Vagina (tissue), 2 donors: ENCODE results near the gene ZNF483. TPM values are rescaled to one million over a fixed set of nuclear protein-coding genes. Genes with fewer than 3 reads are reported as not detected.
"Not testable (repeated sequence)": the region's sequence is repeated elsewhere in the genome, so short reads cannot be mapped to it uniquely, and the experiment has no call there.

Experiments used
- DNase-seq, 2 donors: peaks; one replicate each; pipeline ENCODE4 v3.0.0-alpha.2; 2017; ENCODE audit errors: extremely low spot score in 2 of 2
- H3K27ac ChIP-seq: fragments of 200-600 bp; sonication (generic); one replicate; pipeline ENCODE4 v1.5.1; 2019
- H3K27me3 ChIP-seq: fragments of 200-600 bp; sonication (generic); one replicate; pipeline ENCODE4 v1.5.1; 2019
- H3K36me3 ChIP-seq, 2 donors: fragments of 200-600 bp; sonication (generic); one replicate each; pipeline ENCODE4 v1.5.1; 2017 to 2019
- H3K4me1 ChIP-seq: fragments of 200-600 bp; sonication (generic); one replicate; pipeline ENCODE4 v1.5.1; 2019
- H3K4me3 ChIP-seq, 2 donors: fragments of 200-600 bp; sonication (generic); 1 replicate in 1 of 2; 2 replicates in 1 of 2; pipeline ENCODE4 v1.5.1; 2016 to 2019
- H3K9me3 ChIP-seq: fragments of 200-600 bp; sonication (generic); one replicate; pipeline ENCODE4 v1.5.1; 2019
- POLR2A ChIP-seq, 2 donors: fragments of 450-650 bp; IDR thresholded peaks; one replicate each; pipeline ENCODE4 v1.6.1; 2017; ENCODE audit warnings: antibody characterized with exemption in 2 of 2, mild to moderate bottlenecking in 2 of 2, moderate library complexity in 2 of 2
- POLR2AphosphoS5 ChIP-seq, 2 donors: sonication (generic); formaldehyde crosslinking; IDR thresholded peaks; one replicate each; pipeline ENCODE4 v1.9.0; 2017; ENCODE audit warnings: antibody characterized with exemption in 2 of 2, mild to moderate bottlenecking in 2 of 2, low read depth in 1 of 2; ENCODE audit not compliant: insufficient read depth in 1 of 2
- intact Hi-C: fragments of 100-400 bp; cut with DNase I; formaldehyde crosslinking; loops from one replicate; pipeline ENCODE4 v1.15.1; 2023
- total RNA-seq: library from RNA; depleted of rRNA; stranded (reverse); fragments of >200 nt; gene quantifications from one replicate; pipeline ENCODE4 v1.2.3, GENCODE V29; 2016
- TF ChIP-seq, protein P1 (sequence below), 3 experiments: fragments of 450-650 bp in 2 of 3; fragments of 200-600 bp in 1 of 3; sonication (generic) in 1 of 3; IDR thresholded peaks; one replicate each; pipeline ENCODE4 v1.5.1; 2017 to 2019; ENCODE audit warnings: antibody characterized with exemption in 3 of 3, mild to moderate bottlenecking in 2 of 3, moderate library complexity in 2 of 3

The ZNF483 gene
- total RNA-seq, 1 donor from 2014 or later = 8.8 TPM

DNA sequence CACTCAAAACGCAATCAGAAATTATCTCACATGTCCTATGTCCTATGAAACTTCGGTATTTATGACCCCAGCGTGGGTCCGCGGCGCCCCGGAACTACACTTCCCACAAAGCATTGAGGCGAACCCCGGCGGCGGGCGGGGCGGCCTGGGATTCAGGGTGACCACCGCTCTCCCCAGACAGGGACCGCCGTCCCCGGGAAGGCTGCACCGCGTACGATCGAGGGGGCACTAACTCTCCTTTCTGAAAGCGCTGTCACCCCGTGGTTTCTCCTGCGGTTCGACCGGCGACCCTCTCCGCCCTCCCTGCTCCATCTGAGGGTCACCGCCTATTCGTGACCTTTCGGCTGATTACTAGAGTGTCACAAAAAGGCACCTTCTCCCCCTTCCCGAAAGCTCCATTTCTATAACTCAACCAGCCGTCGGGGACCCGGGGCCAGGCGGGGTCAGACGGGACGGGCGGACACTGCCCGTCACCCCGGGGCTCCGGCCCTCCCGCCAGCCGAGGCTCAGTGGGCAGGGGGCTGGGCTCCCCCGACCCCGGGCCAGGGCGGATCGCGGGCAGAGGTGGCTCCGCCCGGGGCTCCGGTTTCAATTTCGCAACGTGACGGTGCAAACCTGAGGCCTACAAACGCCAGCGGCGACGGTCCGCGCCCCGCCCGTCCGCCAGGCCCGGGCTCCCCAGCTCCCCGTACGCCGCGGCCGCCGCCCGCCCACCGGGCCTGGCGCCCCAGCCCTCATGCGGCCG is 42.1 kb upstream of the ZNF483 start:
- Histone ChIP-seq H3K36me3 (no peaks in the 10 kb centered on the region), H3K9me3 (no peaks in the 10 kb centered on the region), H3K27ac (peak overlapping the region; percentile 96), H3K4me1 (peaks cover 39% of the 10 kb centered on the region), H3K27me3 (no peaks in the 10 kb centered on the region), H3K4me3 (peak overlapping the region; percentile 76 to 87)
- intact Hi-C loops = no loop called here
- TF ChIP-seq POLR2AphosphoS5 (IDR thresholded peaks at IDR 0.05; ENCODE audit: insufficient read depth in 1 of 2, low read depth in 1 of 2) (peak in 1 of 2 donors; percentile 92), POLR2A (IDR thresholded peaks at IDR 0.05) (peak in 1 of 2 donors; percentile 81)
- TF ChIP-seq, protein P1, sequence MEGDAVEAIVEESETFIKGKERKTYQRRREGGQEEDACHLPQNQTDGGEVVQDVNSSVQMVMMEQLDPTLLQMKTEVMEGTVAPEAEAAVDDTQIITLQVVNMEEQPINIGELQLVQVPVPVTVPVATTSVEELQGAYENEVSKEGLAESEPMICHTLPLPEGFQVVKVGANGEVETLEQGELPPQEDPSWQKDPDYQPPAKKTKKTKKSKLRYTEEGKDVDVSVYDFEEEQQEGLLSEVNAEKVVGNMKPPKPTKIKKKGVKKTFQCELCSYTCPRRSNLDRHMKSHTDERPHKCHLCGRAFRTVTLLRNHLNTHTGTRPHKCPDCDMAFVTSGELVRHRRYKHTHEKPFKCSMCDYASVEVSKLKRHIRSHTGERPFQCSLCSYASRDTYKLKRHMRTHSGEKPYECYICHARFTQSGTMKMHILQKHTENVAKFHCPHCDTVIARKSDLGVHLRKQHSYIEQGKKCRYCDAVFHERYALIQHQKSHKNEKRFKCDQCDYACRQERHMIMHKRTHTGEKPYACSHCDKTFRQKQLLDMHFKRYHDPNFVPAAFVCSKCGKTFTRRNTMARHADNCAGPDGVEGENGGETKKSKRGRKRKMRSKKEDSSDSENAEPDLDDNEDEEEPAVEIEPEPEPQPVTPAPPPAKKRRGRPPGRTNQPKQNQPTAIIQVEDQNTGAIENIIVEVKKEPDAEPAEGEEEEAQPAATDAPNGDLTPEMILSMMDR (IDR thresholded peaks at IDR 0.05) = no peak
- DNase-seq = peak in 1 of 2 donors; percentile 88

DNA sequence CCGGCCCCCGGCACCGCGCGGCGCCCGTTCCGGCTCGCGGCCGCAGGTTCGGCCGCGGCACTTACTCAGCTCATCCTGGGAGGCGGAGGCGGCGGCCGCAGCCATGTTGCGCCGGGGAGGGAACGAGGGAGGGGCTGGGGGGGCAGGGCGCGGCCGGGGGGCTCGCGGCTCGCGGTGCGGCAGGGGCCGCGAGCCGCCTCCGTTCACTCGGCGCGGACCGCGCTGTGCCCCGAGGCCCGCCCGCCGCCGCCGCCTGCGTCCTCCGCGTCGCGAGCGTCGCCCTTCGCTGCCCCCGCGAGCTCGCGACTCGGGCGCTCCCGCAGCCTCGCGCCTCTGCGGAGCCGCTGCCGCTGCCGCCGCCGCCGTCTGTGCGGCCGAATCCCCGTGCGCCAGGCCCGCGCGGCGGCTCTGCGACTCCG is 41.5 kb upstream of the ZNF483 start:
- no peaks in the 10 kb centered on the region for H3K27me3 ChIP-seq
- intact Hi-C loops = no loop called here
- no peaks in the 10 kb centered on the region for H3K9me3 ChIP-seq
- peak overlapping the region; percentile 76 to 87 for H3K4me3 ChIP-seq
- peak overlapping the region; percentile 96 for H3K27ac ChIP-seq
- TF ChIP-seq POLR2AphosphoS5 (IDR thresholded peaks at IDR 0.05; ENCODE audit: insufficient read depth in 1 of 2, low read depth in 1 of 2) (no peak), POLR2A (IDR thresholded peaks at IDR 0.05) (peak in 1 of 2 donors; percentile 13)
- TF ChIP-seq, protein P1 (IDR thresholded peaks at IDR 0.05) = no peak
- DNase-seq = no peak
- peaks cover 37% of the 10 kb centered on the region for H3K4me1 ChIP-seq
- no peaks in the 10 kb centered on the region for H3K36me3 ChIP-seq

DNA sequence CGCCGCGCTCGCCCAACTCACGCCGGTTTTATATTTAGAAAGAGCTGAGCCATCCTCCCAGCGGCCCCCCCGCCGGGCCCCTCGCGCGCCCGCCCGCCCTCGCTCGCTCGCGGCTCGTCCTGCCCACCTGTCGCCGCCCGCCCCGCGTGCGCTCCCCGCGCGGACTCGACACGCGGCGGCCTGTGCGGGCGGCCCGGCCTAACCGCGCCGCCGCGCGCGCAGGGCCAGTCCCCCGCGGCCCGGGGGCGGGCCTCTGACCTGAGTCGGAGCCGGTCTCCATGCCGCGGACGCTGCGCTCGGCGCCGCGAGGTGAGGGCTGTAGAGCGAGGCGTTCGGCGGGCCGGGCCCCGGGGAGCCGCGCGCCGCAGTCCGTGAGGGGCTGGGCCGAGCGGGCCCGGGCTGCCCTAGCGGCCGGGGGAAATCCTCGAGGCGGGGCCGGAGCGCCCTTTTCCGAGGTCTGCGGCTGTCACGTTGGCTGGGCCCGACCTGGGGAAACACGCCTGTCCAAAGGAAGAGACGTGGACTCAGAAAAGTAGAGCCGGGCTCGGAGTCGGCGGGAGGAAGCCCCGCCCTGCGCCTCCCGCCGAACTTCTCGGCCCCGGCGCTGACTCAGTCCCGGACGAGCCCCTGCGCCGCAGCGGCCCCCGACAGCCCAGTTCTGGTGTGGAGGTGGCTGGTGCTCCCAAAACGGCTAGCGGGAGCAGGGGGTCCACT is 41.0 kb upstream of the ZNF483 start, which contains the start of gene ECPAS:
Gene ECPAS (minus strand): TSS at position 526 of the 714 bp plus-strand sequence. CDS start 11,465 bp downstream, outside the sequence.
- peak within 1 kb of the TSS; percentile 96 for H3K27ac ChIP-seq
- no peaks in the 10 kb centered on the region for H3K9me3 ChIP-seq
- no peak for DNase-seq
- no peaks in the 10 kb centered on the region for H3K27me3 ChIP-seq
- H3K4me3 ChIP-seq = peak within 1 kb of the TSS; percentile 76 to 87
- H3K4me1 ChIP-seq = peaks cover 31% of the 10 kb centered on the region
- intact Hi-C loops = no loop called here
- H3K36me3 ChIP-seq = no peaks in the 10 kb centered on the region
- TF ChIP-seq, protein P1 (IDR thresholded peaks at IDR 0.05) = no peak
- TF ChIP-seq POLR2A (IDR thresholded peaks at IDR 0.05) (peak in 1 of 2 donors; percentile 18), POLR2AphosphoS5 (IDR thresholded peaks at IDR 0.05; ENCODE audit: insufficient read depth in 1 of 2, low read depth in 1 of 2) (peak in 1 of 2 donors; percentile 78)

DNA sequence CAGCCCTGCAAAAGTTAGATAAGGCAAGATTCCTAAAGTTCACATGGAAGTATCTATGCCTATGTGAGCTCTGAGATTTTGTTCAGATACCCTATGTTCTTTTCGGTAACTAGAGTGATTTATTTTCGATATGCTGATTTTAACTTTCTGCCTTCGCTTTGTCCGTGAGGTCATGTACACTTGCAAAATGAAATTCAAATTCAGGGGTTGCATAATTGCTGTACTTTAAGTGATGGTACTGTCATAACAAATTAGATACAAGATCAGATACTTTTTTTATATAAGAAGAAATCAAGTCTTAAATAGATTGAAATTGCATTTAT is 40.4 kb upstream of the ZNF483 start:
- peaks cover 26% of the 10 kb centered on the region for H3K4me1 ChIP-seq
- intact Hi-C loops = no loop called here
- H3K36me3 ChIP-seq = no peaks in the 10 kb centered on the region
- TF ChIP-seq, protein P1 (IDR thresholded peaks at IDR 0.05) = no peak
- peak in 1 of 2 donors; percentile 50 for TF ChIP-seq POLR2AphosphoS5 (IDR thresholded peaks at IDR 0.05; ENCODE audit: insufficient read depth in 1 of 2, low read depth in 1 of 2)
- H3K9me3 ChIP-seq = no peaks in the 10 kb centered on the region
- no peaks in the 10 kb centered on the region for H3K27me3 ChIP-seq
- peak overlapping the region; percentile 76 to 87 for H3K4me3 ChIP-seq
- no peak for DNase-seq
- H3K27ac ChIP-seq = peak overlapping the region; percentile 96

DNA sequence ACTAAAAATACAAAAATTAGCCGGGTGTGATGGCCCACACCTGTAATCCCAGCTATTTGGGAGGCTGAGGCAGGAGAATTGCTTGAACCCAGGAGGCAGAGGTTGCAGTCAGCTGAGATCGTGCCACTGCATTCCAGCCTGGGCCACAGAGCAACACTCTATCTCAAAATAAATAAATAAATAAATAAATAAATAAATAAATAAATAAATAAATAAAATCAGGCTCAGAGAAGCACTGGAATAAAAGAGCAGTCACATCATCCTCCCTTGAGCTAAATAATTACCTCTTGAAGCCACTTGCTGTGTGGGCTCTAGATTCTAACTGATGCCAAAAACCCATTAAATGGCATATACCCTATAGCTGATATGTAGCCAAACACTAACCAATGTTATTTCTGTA is 27.8 kb upstream of the ZNF483 start:
- intact Hi-C loops, H3K9me3 ChIP-seq, H3K4me1 ChIP-seq, H3K27me3 ChIP-seq, DNase-seq, H3K36me3 ChIP-seq, H3K4me3 ChIP-seq, H3K27ac ChIP-seq: not testable (repeated sequence)
